Effector CD4-positive, alpha-beta T cell (primary cell): ENCODE data around the gene OGG1.
A peak's percentile ranks its signal among the peaks of the same experiment; 100 is the strongest.
"Not testable (repeated sequence)": the region's sequence is repeated elsewhere in the genome, so short reads cannot be mapped to it uniquely, and the experiment has no call there.

ENCODE experiments used
- DNase-seq: peaks from one replicate; pipeline ENCODE4 v3.0.0-alpha.2; 2020

OGG1 gene

DNA sequence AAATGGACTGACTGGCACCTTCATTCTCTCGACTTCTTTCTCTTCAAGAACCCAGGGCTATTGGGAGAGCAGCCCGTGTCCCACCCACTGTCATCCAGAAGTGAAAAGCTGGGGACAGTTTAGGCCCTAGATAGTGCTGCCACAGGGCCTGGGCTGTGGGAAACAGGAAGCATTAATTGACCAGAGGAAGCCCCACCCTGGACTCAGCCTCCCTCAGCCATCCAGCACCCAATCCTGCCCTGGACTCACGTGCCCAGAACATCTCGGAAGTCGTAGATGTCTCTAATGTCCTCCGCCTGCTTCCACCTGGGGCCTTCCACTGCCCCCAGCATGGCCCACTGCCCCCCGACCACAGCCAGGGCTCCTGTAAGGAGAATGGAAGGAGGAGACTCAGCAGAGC, 17.7 kb downstream of the OGG1 start:
- DNase-seq, result no peak

DNA sequence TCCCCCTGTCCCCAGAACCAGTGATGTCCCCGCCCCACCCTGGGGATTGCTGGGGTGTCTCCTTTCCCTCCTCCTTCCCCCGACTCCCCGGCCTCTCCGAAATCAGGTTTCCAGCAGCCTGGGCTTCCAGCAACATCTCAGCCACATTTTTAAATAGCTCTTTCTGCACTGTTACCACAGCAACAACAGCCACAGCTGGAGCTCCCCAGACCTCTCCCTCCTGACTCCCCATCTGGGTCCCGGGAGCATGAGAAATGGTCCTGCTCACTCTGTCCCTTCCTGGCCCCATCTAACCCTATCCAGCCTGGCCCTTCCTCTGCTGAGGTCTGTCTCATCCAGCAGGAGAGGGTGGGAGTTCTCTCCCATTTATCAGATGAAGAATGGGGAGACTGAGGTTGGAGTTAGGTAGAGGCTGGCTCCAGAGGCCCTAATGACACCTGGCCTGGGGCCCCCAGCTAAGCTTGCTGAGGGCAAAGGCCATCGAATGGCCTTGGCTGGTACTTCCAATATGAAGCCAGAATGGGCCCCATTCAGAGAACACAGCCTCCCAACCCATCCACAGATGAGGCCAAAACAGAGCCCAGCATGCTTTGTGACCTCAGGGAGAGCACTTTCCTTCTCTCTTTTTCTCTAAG, 18.5 kb downstream of the OGG1 start:
- DNase-seq, result no peak

DNA sequence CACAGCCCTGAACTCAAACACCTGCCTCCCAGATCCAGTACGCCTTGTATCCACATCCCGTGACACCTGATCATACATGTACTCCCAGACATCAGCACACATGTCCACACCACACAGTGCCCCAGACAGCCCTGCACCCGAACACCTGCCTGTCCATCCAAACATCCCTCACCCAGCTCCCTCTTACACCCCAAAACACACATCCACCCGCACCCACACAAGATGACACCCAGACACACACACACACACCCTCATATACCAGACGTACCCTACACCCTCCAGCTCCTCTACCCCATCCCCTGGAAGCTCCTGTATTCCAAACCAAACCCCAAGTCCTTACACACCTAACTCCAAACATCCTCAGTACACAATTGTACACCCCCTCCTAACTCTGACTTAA, 19.3 kb downstream of the OGG1 start:
- no peak for DNase-seq

DNA sequence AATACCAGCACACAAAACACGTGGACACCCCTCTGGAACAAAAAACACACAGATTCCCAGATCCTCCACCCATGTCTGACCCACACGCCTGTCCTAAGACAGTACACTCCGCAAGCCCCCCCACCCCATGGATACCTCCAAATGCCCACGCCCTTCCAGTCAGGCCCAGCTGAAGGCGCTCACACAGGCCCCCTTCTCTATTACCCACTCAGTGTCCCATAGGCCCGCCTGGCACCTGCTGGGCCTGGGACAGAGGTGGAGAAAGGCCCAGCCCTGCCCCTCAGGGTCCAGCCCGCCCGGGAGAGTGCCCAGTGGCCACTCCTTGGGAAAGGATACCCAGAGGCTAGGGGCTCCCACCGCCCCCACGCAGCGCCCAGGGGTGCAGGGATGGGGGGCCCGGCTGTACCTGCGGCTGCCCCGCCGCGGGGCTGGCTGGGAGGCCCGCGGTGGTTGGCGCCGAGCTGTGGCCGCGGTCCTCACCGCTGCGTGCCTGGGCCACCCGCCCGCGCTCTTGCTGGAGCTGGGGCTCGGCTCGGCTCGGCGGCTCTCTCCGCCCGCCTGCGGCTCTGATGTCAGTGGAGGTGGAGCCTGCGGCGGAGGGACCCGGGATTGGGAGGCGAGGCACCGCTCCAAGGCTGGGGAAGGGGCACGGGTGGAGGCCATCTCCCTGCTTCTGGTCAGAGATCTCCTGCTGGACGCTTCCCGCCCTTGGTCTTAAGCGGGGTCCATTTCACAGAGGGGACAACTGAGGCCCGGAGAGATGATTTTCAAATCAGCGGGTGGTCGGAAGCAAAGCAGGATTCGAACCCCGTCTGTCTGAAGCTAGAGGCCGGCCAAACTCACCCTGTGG, 19.9 kb downstream of the OGG1 start, which contains the start of gene CAMK1:
TSS of gene CAMK1 (minus strand) at position 522 of the 850 bp plus-strand sequence. CDS start 2,198 bp downstream, outside the sequence.
- DNase-seq, result peak; percentile 30

DNA sequence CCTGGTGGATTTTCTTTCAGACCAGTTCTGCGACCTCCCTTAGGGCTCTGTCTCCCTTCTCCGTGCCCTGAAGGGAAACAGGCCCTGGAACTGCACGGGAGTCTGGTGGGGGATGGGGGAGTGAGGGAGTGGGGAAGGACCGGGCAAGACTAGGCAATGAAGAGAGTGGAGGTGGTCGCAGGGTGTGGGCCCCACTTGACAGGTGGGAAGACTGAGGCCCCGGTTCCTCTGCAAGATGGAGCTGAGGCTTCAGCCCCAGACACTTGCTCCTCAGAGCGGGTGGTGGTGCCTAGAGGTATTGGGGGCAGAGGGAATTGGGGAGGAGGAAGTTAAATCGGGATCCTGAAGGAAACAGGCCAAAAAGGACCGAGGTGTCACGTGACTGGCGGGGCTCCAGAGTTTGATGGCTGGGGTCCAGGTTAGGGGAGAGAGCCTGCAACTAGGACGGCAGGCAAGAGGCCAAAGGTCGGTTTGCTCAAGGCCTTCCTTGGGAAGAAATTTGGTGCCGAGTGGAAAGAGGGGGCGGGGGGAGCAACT, 20.6 kb downstream of the OGG1 start:
- DNase-seq, result no peak

DNA sequence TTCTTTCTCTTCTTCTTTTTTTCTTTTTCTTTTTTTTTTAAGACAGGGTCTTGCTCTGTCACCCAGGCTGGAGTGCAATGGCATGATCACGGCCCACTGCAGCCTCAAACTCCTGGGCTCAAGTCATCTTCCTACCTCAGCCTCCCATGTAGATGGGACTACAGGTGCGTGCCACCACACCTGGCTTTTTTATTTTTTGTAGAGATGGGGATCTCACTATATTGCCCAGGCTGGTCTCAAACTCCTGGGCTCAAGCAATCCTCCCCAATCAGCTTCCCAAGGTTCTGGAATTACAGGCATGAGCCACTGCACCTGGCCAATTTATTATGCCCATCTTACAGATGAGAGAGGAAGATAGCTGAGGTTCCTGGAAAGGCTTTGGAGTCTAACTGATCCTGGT, 21.3 kb downstream of the OGG1 start:
- DNase-seq, result not testable (repeated sequence)

DNA sequence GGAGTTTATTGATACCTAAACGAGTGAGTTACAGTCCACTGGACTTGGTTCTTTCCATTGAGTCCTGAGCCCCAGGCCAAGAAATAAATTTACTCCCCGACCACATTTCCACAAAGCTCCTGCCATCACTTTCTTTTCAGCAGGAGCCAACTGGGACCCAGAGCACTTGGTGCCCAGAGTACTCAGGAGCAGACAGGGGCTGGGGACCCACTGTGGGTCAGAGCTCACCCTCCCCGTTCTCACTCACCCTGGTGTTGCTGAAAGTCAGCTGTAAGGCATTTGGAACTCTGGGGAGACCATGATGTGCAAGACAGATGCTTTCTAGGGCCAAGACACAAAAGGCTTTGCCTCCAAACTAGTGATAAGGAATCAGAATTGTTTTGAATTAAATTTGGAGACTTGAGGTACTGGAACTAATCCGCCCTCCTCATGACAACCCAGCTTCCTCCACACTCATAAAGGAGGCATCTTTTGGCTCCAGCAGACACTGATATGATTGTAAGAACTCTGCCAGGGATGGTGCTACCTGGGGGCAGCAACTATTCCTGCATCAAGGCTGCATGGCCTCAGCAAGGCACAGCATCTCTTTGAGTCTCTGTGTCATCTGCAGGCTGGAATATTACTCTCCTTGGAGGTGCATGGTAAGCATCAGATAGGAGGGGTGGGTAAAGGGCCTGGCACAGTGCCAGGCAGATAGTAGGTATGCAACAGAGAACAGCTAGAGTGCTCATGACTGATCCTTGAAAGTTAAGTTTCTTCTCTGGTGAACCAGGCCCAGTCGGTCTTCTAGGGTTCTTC, 27.3 kb downstream of the OGG1 start:
- no peak for DNase-seq

DNA sequence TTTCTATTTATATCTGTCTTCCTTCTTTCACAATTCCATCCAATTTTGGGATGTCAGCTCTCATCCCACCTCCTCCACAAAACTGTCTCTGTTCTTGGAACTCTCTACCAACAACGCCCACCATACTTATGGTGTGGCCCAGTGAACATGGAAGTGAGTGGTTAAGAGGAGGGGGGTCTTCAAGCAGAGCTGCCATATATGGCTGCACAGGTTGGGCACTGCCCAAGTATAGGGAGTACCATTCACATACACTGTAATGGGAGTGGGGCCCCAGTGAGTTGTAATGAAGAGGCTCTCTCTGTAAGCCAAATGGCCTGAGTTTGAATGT, 27.9 kb downstream of the OGG1 start:
- no peak for DNase-seq

DNA sequence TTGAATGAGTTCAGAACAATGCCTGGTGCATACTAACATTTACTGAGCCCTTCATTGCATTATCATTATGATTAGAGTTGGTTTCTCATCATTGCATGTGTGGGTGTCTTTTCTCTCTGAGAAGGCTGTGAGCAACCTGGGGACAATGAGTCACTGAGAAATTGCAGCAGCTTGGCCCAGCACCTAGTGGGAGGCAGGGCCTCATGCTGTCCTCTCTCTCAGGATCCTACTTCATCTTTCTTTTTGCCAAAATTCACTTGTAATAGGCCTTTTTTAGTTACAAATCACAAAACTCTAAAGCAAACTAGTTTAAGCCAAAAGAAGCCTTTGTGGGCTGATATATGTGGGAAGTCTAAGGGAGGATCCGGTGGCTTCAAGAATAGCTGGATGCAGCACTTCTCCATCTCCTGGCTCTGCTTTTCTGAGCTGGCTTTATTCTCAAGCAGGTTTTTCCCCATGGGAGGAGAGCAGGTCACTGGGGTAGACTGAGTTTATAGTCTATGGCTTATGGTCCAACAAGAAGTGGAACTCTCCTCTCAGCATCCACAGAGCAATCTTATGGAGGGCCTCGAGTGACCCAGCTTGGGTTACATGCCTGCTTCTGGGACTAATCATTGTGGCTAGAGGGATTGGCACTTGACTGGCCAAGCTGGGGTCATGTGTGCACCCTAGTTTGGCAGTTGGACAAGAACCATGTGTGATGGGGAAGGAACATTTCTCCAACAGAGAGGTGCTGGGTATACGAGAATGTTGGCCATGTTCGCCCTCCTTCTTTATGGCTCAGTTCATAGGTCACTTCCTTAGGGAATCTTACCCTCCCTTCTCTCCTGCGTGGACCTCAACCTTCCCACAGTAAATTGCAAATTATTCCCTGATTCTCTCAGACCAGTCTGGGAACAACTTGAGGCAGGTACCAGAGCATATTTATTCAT, 28.7 kb downstream of the OGG1 start:
- no peak for DNase-seq

DNA sequence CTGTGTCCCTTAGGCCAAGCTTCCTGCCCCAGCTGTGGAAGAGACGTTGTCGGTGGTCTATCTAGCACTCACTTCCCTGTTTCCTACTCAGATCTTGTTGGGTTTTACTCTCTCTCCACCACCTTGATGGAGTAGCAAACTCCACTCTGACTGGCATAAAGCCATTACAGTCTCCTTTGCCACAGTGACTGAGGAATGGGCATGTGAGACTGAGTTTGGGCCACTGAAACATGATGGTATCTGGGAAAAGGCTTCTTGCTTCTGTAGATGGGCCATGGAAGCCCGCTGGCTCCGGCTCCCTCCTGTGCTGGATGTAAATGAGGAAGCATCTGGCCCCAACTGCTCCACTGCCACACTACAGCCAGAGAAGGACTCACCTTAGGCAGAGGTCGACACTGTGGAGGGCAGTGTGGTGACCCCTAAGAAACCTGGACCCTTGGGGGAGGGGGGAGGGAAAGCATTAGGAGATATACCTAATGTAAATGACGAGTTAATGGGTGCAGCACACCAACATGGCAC, 29.4 kb downstream of the OGG1 start:
- no peak for DNase-seq

DNA sequence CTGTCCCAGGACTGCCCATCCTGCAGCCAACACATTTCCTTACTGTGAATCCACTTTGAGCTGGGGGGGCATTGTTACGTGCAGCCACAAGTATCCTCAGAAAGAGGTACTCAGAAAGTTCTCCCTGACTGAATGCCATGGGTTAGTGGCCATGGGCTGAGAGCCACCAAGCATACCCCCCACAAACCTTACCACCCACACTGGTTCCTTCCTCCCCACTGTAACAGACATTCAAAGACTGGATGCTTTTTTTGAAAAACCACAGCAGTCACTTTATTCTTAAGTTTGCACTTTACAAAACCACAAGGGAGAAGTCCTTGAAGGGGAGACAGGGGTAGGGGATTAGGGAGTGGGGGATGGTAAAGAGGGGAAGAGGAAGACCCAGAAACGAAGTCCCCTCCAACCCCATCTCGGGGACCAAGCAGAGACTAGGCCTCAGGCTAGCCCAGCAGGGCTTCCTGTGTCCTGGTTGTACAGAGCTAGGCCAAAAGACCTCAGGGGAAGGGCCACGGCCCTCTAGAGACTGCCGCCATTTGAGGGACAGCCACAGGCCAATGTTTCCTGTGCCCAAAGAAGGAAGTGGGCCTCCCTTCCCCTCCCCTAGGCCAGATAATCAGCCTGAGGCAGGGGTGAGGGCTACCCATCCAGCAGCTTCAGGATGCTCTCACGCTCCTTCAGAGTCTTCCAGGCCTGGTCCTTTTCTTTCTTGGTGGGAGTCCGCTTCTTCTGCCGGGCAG, 30.1 kb downstream of the OGG1 start:
- DNase-seq, result no peak

DNA sequence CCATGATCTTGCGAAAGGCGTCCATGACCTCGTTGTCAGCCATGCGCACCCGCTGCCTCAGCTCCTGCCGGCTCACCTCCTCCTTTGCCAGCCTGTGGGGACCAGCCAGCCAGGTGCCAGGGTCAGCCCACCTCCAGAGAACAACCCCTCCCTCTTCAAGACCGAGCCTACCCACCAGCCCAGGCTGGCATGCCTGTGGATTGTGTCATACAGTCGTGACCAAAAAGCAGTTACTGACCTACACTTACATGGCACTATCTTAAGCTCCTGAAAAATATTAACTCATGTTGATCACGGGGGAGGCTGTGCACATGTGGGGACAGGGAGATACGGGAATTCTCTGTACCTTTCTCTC, 30.7 kb downstream of the OGG1 start:
- no peak for DNase-seq

DNA sequence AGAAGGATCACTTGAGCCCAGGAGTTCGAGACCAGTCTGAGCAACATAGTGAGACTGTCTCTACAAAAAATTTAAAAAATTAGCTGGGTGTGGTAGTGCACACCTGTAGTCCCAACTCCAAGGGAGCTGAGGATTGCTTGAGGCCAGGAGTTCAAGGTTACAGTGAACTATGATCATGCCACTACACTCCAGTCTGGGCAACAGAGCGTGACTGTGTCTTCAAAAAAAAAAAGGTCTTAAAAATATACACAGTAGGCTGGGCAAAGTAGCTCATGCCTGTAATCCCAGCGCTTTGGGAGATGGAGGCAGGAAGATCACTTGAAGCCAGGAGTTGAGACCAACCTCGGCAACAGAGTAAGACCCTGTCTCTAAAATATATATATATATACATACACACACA, 31.2 kb downstream of the OGG1 start:
- DNase-seq, result no peak

DNA sequence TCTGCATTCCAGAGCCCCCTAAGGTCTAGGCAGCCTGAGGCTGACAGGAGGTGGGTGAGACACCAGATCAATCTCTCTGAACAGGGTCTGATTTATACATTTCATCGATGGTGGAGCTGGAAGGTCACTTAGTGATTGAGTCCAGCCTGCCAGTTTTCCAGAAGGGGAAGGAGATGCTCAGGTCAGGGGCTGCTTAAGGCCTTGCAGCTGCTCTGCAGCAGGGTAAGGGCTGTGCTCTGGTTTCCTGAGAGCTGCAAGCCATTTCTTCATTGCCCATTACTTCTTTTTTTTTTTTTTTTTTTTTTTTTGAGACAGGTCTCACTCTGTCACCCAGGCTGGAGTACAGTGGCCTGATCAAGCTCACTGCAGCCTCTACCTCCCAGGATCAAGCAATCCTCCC, 31.8 kb downstream of the OGG1 start:
- no peak for DNase-seq

DNA sequence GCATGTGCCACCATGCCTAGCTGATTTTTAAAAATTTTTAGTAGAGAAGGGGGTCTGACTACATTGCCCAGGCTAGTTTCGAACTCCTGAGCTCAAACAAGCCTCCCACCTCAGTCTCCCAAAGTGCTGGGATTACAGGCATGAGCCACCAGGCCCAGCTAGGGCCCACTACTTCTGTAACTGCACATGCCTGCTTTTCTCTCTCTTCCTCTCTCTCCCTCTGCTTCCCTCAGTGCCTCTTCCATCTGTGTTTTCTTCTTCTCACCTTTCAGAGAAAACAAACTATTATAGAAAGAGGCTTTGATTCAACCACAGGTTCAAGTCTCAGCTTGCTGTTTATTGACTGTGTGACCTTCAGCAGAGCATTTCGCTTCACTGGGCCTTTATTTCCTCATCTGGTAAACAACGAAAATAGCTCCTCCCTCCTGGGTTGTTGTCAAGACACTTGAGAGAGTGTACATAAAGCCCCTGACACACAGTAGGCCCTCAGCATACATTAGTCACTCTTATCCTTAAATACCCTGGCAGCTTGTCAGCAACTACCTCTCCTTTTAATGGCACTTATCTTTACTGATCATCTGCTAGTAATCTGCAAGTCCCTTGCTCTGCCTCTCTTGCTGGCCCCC, 32.3 kb downstream of the OGG1 start:
- no peak for DNase-seq

DNA sequence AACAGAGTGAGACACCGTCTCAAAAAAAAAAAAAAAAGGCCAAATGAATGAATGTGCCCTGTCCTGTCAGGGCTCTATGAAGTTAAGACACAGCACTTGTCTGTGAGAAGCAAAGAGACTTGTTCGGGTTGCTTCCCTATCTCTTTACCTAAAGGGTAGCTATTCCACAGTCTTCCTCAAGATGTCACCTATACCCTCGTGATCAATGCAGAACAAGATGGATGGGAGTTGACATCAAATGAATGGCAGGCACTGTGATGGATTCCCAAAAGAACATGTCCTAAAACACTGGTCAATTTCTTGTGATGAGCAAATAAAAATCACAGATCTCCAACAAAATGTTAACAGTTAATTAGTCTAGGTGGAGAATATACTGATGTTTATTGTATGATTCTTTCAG, 33.0 kb downstream of the OGG1 start:
- no peak for DNase-seq

DNA sequence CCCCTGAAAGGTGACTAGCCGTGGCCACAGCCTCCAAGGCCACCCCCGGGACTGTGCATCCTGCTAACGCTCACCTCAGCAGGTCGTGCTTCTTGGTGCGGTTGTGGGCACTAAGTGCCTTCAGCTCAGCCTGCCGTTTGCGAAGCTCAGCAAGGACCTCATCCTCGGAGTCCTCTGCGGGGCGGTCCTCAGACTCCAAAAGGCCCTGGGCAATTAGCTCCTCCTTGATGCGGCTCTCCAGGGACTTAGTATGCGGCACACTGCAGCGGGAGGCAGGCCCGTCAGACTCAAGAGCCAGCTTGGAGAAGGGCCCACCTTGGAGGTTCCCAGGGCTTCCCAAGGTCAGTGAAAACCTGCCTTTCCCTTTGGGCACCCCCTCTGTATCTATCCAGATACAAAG, 34.2 kb downstream of the OGG1 start:
- no peak for DNase-seq

DNA sequence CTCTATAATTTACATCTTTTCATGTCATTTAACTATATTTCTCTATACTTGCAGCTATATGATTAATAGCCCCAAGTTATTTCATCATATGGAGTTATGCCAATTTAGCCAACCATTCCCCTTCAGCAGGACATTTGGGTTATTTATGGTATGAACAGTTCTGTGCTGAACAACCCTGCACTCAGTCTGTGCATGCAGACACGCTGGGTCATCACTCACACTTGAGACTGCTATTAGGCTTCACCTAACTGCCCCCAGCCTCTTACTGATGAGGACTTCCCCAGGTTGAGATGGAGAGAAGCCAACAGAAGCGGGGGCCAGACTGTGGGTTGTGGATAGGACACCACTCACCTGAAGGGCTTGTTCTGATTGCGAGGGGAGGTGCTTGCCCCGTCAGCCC, 35.2 kb downstream of the OGG1 start:
- no peak for DNase-seq

DNA sequence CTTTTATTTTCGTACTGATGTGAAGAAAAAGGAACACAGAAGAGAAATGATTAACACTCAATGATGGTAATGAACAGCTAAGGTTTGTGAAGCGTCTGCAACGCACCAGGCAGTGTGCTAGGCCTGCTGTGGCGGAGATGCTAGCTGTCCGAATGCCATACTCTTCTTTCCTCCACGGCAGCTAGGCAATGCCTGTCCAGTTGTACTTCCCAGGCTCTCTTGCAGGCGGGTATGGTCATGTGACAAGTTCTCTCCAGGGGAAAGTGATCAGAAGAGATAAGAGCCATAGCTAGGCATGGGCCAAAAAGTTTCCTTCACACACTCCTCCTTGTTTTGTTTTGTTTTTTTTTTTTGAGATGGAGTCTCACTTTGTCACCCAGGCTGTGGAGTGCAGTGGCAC, 35.9 kb downstream of the OGG1 start:
- DNase-seq, result no peak

DNA sequence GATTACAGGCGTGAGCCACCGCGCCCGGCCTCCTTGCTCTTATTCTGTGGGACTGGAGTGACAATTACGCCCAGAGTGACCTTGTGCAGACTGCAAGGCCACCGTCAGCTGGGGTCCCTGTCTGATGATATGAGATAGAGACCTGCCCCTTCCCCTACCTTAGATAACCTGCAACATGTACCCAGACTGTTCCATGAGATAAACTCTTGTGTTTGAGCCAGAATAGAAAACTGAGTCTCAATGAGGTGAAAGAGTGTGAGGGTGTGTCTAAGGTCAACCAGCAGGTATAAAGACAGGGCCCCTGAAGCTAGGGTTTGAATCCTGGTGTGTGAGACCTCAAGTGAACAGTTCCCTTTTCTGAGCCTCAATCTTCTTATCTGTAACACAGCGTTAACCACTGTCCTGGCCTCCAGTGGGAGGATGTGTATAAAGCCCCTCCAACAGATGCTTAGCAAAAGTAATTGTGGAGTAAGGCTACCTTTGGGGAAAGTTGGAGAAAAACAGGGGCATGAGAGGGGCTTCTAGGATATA, 36.5 kb downstream of the OGG1 start:
- no peak for DNase-seq
